WTC11 (cell line): ENCODE results near the gene MYH9. TPM values are rescaled to one million over a fixed set of nuclear protein-coding genes. Genes with fewer than 3 reads are reported as not detected.

Source experiments
- ATAC-seq: fragments of 200-7000 bp; cut with Tn5 transposase; 2 replicates; pipeline ENCODE4 v1.10.0; 2021; ENCODE audit warnings: mild to moderate bottlenecking, moderate library complexity
- CTCF ChIA-PET: fragments of 300-600 bp; sonication (Branson Sonifier 250); formaldehyde crosslinking; loops from one replicate; lab custom pipeline; 2021; ENCODE audit warnings: antibody characterized with exemption; lab: Charles Lee
- POLR2A ChIA-PET: fragments of 350-600 bp; sonication (Branson Sonifier 250); formaldehyde crosslinking; loops from one replicate; lab custom pipeline; 2021; ENCODE audit warnings: antibody characterized with exemption; lab: Charles Lee
- DNase-seq: peaks from one replicate; pipeline ENCODE4 v3.0.0; 2021; ENCODE audit warnings: low spot score
- H3K27ac Mint-ChIP-seq: 2 replicates; pipeline ENCODE4 v1.8.0; 2021; ENCODE audit warnings: mixed read lengths
- H3K27me3 Mint-ChIP-seq: 2 replicates; pipeline ENCODE4 v1.8.0; 2021; ENCODE audit warnings: low read depth, mild to moderate bottlenecking, moderate library complexity, mixed read lengths
- H3K36me3 Mint-ChIP-seq: 2 replicates; pipeline ENCODE4 v1.8.0; 2021; ENCODE audit warnings: mixed read lengths
- H3K4me1 Mint-ChIP-seq: 2 replicates; pipeline ENCODE4 v1.8.0; 2022; ENCODE audit warnings: mixed read lengths
- H3K4me3 Mint-ChIP-seq: 2 replicates; pipeline ENCODE4 v1.8.0; 2021; ENCODE audit warnings: mild to moderate bottlenecking, moderate library complexity, mixed read lengths
- H3K9me3 Mint-ChIP-seq: 2 replicates; pipeline ENCODE4 v1.8.0; 2021; ENCODE audit warnings: mixed read lengths
- ARID4B ChIP-seq: sonication (generic); formaldehyde crosslinking; IDR thresholded peaks from 2 replicates; pipeline ENCODE4 v1.8.0; 2023; ENCODE audit warnings: missing genetic modification reagents, mild to moderate bottlenecking, borderline replicate concordance
- CREM ChIP-seq: sonication (generic); formaldehyde crosslinking; IDR thresholded peaks from 2 replicates; pipeline ENCODE4 v1.8.1; 2022; ENCODE audit warnings: mild to moderate bottlenecking, missing genetic modification reagents, moderate library complexity
- GRHL2 ChIP-seq: fragments of 250-450 bp; sonication (Bioruptor Pico); IDR thresholded peaks from 2 replicates; pipeline ENCODE4 v1.8.0; 2022; ENCODE audit warnings: mild to moderate bottlenecking, moderate library complexity; ENCODE audit not compliant: insufficient replicate concordance, severe bottlenecking
- JUN ChIP-seq: sonication (generic); formaldehyde crosslinking; IDR thresholded peaks from 2 replicates; pipeline ENCODE4 v1.8.0; 2023; ENCODE audit warnings: mild to moderate bottlenecking, missing genetic modification reagents
- NR1H2 ChIP-seq: sonication (generic); formaldehyde crosslinking; IDR thresholded peaks from 2 replicates; pipeline ENCODE4 v1.9.0; 2021; ENCODE audit warnings: mild to moderate bottlenecking, moderate library complexity, missing genetic modification reagents
- PREB ChIP-seq: sonication (generic); formaldehyde crosslinking; IDR thresholded peaks from 2 replicates; pipeline ENCODE4 v1.8.1; 2022; ENCODE audit warnings: mild to moderate bottlenecking, missing genetic modification reagents, moderate library complexity, borderline replicate concordance
- USF1 ChIP-seq: sonication (generic); formaldehyde crosslinking; IDR thresholded peaks from 2 replicates; pipeline ENCODE4 v1.8.0; 2022; ENCODE audit warnings: mild to moderate bottlenecking, missing genetic modification reagents
- ZNF121 ChIP-seq: sonication (generic); formaldehyde crosslinking; IDR thresholded peaks from 2 replicates; pipeline ENCODE4 v1.8.0; 2023; ENCODE audit warnings: missing genetic modification reagents
- ZNF219 ChIP-seq: sonication (generic); formaldehyde crosslinking; IDR thresholded peaks from 2 replicates; pipeline ENCODE4 v1.8.0; 2023; ENCODE audit warnings: missing genetic modification reagents, mild to moderate bottlenecking, borderline replicate concordance
- ZNF281 ChIP-seq: sonication (generic); formaldehyde crosslinking; IDR thresholded peaks from 2 replicates; pipeline ENCODE4 v1.8.0; 2023; ENCODE audit warnings: mild to moderate bottlenecking, missing genetic modification reagents
- ZNF512 ChIP-seq: sonication (generic); formaldehyde crosslinking; IDR thresholded peaks from 2 replicates; pipeline ENCODE4 v1.8.1; 2022; ENCODE audit warnings: missing genetic modification reagents, borderline replicate concordance
- total RNA-seq: library from RNA; stranded (reverse); gene quantifications from 3 replicates; pipeline ENCODE4 v1.2.3, GENCODE V29; 2021

MYH9 gene
- total RNA-seq, 1 experiment from 2014 or later: 277 TPM

GRCh38 chr22:36292823-36293530 lies 94.8 kb downstream of the MYH9 start:
- Mint-ChIP-seq H3K9me3 (peaks cover 11% of the 10 kb centered on the region), H3K27me3 (no peaks in the 10 kb centered on the region), H3K4me3 (no peak overlapping the region), H3K4me1 (no peaks in the 10 kb centered on the region)
- ATAC-seq (no peak), DNase-seq (no peak)
- CTCF ChIA-PET: interaction anchor here (0.9 to 1.6 kb wide), 4 partner anchors 8 to 194 kb away, joined by 3 to 5 read pairs (median 4); no protein-coding TSS in a partner anchor
- TF ChIP-seq ZNF512 (CRISPR knock-in tag): no peak
- no peak for TF ChIP-seq NR1H2 (CRISPR knock-in tag)
- TF ChIP-seq GRHL2 (CRISPR knock-in tag): no peak
- no peak for TF ChIP-seq ARID4B
- TF ChIP-seq ZNF281 (CRISPR knock-in tag): no peak
- no peak for TF ChIP-seq CREM (CRISPR knock-in tag)
- TF ChIP-seq JUN (CRISPR knock-in tag): no peak
- TF ChIP-seq USF1 (CRISPR knock-in tag): no peak
- no peak for TF ChIP-seq ZNF219 (CRISPR knock-in tag)
- TF ChIP-seq ZNF121: no peak
- TF ChIP-seq PREB: no peak
- TF ChIP-seq, all 79 proteins: peak for 0
- no peak overlapping the region for H3K27ac Mint-ChIP-seq
- POLR2A ChIA-PET: no interaction called here
- peaks cover 93% of the 10 kb centered on the region for H3K36me3 Mint-ChIP-seq
